Activated CD8-positive, alpha-beta memory T cell treated with anti-CD3 and anti-CD28 coated beads for 1 hour (primary cell): ENCODE measurements around the gene GOLGA6A.
"Not testable (repeated sequence)": the region's sequence is repeated elsewhere in the genome, so short reads cannot be mapped to it uniquely, and the experiment has no call there.

ENCODE experiments used
- DNase-seq, 2 donors: peaks; one replicate each; pipeline ENCODE4 v3.0.0-alpha.2; 2020; ENCODE audit warnings: low read depth in 1 of 2; ENCODE audit errors: extremely low read depth in 1 of 2

The GOLGA6A gene

GRCh38 chr15:74055804-74056203 is 26.5 kb downstream of the GOLGA6A start:
- no peak for DNase-seq

- peak; percentile 29 to 35 for DNase-seq
Observed at GRCh38 chr15:74053941-74054529, 28.3 kb downstream of the GOLGA6A start.

GRCh38 chr15:74053517-74053916 is 28.8 kb downstream of the GOLGA6A start:
- DNase-seq, result no peak

DNA sequence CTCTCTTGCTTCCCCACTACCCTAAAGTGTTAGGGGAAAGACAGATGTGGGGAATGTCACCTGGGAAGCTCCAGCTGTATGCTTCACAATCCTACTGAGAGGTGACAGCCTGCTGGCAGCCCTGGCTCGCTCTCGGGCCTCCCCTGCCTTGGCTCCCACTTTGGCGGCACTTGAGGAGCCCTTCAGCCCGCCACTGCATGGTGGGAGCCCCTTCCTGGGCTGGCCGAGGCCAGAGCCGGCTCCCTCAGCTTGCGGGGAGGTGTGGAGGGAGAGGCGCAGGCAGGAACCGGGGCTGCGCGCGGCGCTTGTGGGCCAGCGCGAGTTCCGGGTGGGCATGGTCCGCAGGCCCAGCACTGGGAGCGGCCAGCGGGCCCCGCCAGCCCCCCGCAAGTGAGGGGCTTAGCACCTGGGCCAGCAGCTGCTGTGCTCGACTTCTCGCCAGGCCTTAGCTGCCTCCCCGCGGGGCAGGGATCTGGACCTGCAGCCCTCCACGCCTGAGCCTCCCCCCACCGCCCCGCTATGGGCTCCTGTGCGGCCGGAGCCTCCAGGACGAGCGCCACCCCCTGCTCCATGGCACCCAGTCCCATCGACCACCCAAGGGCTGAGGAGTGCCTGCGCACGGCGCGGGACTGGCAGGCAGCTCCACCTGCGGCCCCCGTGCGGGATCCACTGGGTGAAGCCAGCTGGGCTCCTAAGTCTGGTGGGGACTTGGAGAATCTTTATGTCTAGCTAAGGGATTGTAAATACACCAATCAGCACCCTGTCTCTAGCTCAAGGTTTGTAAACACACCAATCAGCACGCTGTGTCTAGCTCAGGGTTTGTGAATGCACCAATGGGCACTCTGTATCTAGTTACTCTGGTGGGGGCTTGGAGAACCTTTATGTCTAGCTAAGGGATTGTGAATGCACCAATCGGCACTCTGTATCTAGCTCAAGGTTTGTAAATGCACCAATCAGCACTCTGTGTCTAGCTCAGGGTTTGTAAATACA is 29.8 kb downstream of the GOLGA6A start:
- DNase-seq, result not testable (repeated sequence)

DNA sequence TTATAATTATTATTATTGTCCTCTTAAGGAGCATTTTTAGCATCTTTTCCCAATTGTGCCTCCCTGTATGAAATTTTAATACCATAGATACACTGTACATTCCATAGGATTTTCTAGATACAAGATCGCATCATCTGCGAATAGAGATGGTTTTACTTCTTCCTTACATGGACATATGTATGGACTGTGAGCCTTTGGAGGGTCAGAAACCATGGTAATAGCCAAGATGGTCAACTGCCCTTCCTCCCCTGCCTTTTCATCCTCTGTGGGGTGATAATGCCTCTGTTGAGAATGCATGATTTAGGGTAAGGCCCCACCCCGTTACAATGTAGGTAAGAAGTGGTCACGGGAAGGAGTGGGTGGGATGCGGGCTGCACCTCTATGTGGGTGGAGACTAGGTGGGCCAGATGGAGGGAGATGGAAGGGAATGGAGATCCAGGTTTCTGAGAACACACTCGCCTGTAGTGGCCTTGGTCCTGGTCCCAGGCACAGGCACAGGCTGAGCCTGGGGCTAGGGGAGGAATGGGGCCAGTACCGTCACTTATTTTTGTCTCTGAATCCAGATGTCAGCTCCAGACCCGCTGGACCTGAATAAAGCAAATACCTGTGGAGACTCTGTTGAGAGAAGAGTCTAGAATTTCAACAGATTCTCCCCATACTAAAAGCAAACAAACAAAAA is 31.7 kb downstream of the GOLGA6A start:
- no peak for DNase-seq

- no peak for DNase-seq
Observed at GRCh38 chr15:74050127-74050526, 32.2 kb downstream of the GOLGA6A start.

DNA sequence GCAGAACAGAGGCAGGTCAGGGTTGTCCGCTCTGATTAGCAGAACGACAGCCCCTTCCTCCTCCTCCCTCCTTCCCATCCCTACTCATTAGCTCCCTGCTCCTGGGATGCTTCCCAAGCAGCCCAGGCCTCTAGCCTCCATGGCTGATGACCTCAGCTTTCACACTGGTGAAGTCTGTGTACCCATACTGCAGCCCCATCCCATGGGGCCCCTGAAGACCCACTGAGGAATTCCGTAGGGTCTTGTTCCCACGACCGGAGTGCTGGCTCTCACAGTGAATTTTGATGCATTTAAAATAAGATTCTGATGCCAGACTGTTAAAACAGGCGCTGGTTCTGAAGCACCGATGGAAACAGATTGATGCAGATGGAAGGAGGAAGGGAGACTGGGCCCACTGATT is 36.1 kb downstream of the GOLGA6A start:
- no peak for DNase-seq

GRCh38 chr15:74045636-74046274 is 36.6 kb downstream of the GOLGA6A start:
- no peak for DNase-seq

DNA sequence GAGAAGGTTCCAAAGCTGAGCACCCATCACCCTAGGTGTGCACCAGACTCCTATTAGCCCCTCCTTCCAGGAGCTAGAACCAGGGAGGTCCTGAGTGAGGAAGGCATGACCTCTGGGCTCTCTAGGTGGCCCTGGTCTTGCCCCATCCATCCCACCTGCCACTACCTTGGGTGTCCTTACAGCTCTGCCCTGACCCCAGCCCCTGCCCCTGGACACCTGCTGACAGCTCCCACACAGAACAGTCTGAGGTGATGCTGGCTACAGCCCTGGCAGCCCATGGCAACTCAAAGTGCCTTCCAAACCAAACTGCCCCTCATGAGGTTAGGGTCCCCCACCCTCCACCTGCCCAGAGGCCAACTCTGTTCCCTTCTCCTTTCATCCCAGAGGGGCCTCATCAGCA is 37.2 kb downstream of the GOLGA6A start:
- DNase-seq, result no peak

DNA sequence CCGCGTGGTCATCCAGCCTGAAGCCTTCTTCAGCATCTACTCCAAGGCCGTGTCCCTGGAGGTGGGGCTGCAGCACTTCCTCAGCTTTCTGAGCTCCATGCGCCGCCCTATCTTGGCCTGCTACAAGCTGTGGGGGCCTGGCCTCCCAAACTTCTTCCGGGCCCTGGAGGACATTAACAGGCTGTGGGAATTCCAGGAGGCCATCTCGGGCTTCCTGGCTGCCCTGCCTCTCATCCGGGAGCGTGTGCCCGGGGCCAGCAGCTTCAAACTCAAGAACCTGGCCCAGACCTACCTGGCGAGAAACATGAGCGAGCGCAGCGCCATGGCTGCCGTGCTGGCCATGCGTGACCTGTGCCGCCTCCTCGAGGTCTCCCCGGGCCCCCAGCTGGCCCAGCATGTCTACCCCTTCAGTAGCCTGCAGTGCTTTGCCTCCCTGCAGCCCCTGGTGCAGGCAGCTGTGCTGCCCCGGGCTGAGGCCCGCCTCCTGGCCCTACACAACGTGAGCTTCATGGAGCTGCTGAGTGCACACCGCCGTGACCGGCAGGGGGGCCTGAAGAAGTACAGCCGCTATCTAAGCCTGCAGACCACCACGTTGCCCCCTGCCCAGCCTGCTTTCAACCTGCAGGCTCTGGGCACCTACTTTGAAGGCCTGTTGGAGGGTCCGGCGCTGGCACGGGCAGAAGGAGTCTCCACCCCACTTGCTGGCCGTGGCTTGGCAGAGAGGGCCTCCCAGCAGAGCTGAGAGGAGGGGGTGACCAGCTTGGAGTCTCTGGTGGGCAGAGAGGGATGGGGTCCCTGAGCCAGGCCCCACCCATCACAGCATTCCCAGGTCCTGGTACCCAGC is 37.9 kb downstream of the GOLGA6A start:
- DNase-seq, result no peak

DNA sequence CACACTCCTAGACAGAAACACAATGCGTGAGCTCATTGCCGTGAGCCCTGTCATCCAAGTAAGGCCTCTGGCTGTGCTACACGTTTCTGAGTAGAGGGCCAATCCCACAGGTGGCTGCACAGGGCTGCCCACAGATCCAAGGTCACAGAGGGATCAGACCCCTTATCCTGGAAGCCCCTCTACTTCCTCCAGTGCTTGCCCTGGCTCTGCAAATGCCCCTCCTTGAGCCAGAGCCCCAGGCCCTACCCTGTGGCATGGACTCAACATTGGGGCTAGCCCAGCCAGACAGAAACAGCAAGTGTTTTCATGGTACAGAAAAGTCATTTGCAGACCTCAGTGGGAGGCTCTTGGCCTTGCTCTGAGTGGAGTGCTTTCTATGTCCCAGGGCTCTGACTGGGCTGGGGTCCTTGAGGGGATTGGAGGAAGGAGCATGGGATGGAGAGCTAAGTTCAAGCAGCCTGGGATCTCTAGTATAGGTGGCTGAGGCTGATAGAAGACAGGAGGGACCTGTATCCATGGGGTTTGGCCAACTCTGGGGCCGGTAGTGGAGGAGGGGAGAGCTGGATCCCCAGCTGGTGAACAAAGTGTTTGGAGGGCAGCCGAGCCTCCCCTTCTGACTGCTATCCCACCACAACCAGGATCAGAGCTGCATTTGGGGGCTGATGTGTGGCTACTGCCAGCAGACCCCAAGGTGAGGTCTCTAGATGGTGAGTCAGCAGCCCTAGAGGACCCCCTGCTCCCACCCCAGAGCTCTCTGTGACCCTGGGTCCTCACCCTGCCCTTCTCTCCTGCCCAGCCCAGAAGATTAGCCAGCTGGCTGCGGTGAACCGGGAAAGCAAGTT is 38.7 kb downstream of the GOLGA6A start:
- DNase-seq, result no peak

GRCh38 chr15:74042603-74043424 is 39.5 kb downstream of the GOLGA6A start:
- DNase-seq, result no peak

GRCh38 chr15:74041777-74042435 is 40.4 kb downstream of the GOLGA6A start:
- no peak for DNase-seq

- DNase-seq, result no peak
Observed at GRCh38 chr15:74041311-74041756, 41.0 kb downstream of the GOLGA6A start.

- no peak for DNase-seq
Observed at GRCh38 chr15:74040109-74040850, 42.1 kb downstream of the GOLGA6A start.

DNA sequence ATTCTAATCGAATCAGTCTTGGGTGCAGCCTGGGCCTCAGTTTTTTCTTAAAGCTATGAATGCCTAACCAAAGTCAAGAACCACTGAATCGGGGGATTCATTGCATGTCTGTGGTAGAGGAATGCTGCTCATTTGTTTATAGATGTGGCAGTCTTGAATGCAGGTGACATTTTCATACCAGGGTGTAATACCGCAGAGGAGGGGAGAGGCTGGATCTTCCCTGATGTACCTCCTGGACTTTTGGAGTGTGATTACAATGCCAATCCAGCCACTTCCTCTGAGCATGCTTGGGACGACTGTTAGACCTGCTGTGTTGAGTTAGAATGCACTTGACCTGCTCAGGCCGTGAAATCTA is 42.7 kb downstream of the GOLGA6A start:
- DNase-seq, result no peak
